ENCODE data around the gene MPZL1. TPM values are rescaled to one million over a fixed set of nuclear protein-coding genes. Genes with fewer than 3 reads are reported as not detected.
A peak's percentile ranks its signal among the peaks of the same experiment; 100 is the strongest.

MPZL1 gene
- total and polyA plus RNA-seq, 3 donors from 2014 or later = 148 to 160 (median 154) TPM

GRCh38 chr1:167762061-167762746 lies 40.4 kb downstream of the MPZL1 start:
- peak overlapping the region; percentile 12 to 64 for H3K27ac ChIP-seq
- peaks cover 39% of the 10 kb centered on the region for H3K4me1 ChIP-seq
- intact Hi-C loops (cut with DNase I; ENCODE audit: low total_unique reads) = no loop called here
- 85 to 87% methylated on average over 8 of the region's 8 CpGs for WGBS, 2 donors
- H3K27me3 ChIP-seq = no peaks in the 10 kb centered on the region
- TF ChIP-seq POLR2A (IDR thresholded peaks at IDR 0.05) = no peak
- TF ChIP-seq CTCF (IDR thresholded peaks at IDR 0.05) = no peak
- no peaks in the 10 kb centered on the region for H3K36me3 ChIP-seq (ENCODE audit: low read depth, missing control alignments)
- no peak overlapping the region for H3K4me3 ChIP-seq
- H3K9me3 ChIP-seq = no peaks in the 10 kb centered on the region
- DNase-seq = no peak

GRCh38 chr1:167763525-167764220 lies 41.9 kb downstream of the MPZL1 start:
- Histone ChIP-seq H3K36me3 (ENCODE audit: low read depth, missing control alignments) (no peaks in the 10 kb centered on the region), H3K27ac (peak overlapping the region; percentile 12 to 64), H3K4me3 (no peak overlapping the region), H3K4me1 (peaks cover 34% of the 10 kb centered on the region), H3K9me3 (no peaks in the 10 kb centered on the region), H3K27me3 (no peaks in the 10 kb centered on the region)
- peak; percentile 60 for DNase-seq
- intact Hi-C loops (cut with DNase I; ENCODE audit: low total_unique reads) = no loop called here
- TF ChIP-seq POLR2A (IDR thresholded peaks at IDR 0.05) = no peak
- 49 to 53% methylated on average over 5 of the region's 5 CpGs for WGBS, 2 donors

GRCh38 chr1:167764458-167765330 lies 42.9 kb downstream of the MPZL1 start:
- peaks cover 29% of the 10 kb centered on the region for H3K4me1 ChIP-seq
- 75 to 84% methylated on average over 5 of the region's 5 CpGs for WGBS, 2 donors
- no peak for TF ChIP-seq CTCF (IDR thresholded peaks at IDR 0.05)
- TF ChIP-seq POLR2A (IDR thresholded peaks at IDR 0.05) = no peak
- peak overlapping the region in 1 of 2 donors; percentile 12 for H3K27ac ChIP-seq
- no peaks in the 10 kb centered on the region for H3K9me3 ChIP-seq
- H3K27me3 ChIP-seq = no peaks in the 10 kb centered on the region
- intact Hi-C loops (cut with DNase I; ENCODE audit: low total_unique reads) = no loop called here
- no peak overlapping the region for H3K4me3 ChIP-seq
- no peaks in the 10 kb centered on the region for H3K36me3 ChIP-seq (ENCODE audit: low read depth, missing control alignments)
- DNase-seq = no peak

GRCh38 chr1:167765496-167765895 lies 43.7 kb downstream of the MPZL1 start:
- WGBS, 2 donors = 61 to 73% methylated on average over 6 of the region's 6 CpGs

More at GRCh38 chr1:167765496-167765895, 43.7 kb downstream of the MPZL1 start:
- TF ChIP-seq CTCF (IDR thresholded peaks at IDR 0.05) (no peak), POLR2A (IDR thresholded peaks at IDR 0.05) (no peak)
- Histone ChIP-seq H3K27ac (peak overlapping the region in 1 of 2 donors; percentile 4), H3K9me3 (no peaks in the 10 kb centered on the region), H3K27me3 (no peaks in the 10 kb centered on the region), H3K4me3 (no peak overlapping the region), H3K4me1 (peaks cover 27% of the 10 kb centered on the region), H3K36me3 (ENCODE audit: low read depth, missing control alignments) (no peaks in the 10 kb centered on the region)
- intact Hi-C loops (cut with DNase I; ENCODE audit: low total_unique reads) = no loop called here
- no peak for DNase-seq

All from testis (tissue), 3 donors.